ENCODE results near the gene CTCF. TPM values are rescaled to one million over a fixed set of nuclear protein-coding genes. Genes with fewer than 3 reads are reported as not detected.

CTCF gene
- total RNA-seq, 2 donors from 2014 or later = 37.0 to 47.3 TPM

- H3K27me3 ChIP-seq = peaks cover 20% of the 10 kb centered on the region
- TF ChIP-seq, protein P1, sequence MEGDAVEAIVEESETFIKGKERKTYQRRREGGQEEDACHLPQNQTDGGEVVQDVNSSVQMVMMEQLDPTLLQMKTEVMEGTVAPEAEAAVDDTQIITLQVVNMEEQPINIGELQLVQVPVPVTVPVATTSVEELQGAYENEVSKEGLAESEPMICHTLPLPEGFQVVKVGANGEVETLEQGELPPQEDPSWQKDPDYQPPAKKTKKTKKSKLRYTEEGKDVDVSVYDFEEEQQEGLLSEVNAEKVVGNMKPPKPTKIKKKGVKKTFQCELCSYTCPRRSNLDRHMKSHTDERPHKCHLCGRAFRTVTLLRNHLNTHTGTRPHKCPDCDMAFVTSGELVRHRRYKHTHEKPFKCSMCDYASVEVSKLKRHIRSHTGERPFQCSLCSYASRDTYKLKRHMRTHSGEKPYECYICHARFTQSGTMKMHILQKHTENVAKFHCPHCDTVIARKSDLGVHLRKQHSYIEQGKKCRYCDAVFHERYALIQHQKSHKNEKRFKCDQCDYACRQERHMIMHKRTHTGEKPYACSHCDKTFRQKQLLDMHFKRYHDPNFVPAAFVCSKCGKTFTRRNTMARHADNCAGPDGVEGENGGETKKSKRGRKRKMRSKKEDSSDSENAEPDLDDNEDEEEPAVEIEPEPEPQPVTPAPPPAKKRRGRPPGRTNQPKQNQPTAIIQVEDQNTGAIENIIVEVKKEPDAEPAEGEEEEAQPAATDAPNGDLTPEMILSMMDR (IDR thresholded peaks at IDR 0.05) = no peak
- H3K36me3 ChIP-seq = peaks cover 4% of the 10 kb centered on the region
- H3K4me1 ChIP-seq = peaks cover 5% of the 10 kb centered on the region
- H3K27ac ChIP-seq = peak overlapping the region; percentile 73
- intact Hi-C loops (cut with DNase I) = no loop called here
- H3K9ac ChIP-seq (ENCODE audit: low read depth in 2 of 2, low read length in 2 of 2) = peak overlapping the region; percentile 68 to 78
- DNase-seq = peak; percentile 54
- H3K9me3 ChIP-seq = no peaks in the 10 kb centered on the region
- peak overlapping the region; percentile 71 for H3K4me3 ChIP-seq
These were observed 25.1 kb upstream of the CTCF start for GRCh38 chr16:67537270-67537635.

- TF ChIP-seq, protein P1 (IDR thresholded peaks at IDR 0.05) = no peak
- Histone ChIP-seq H3K27me3 (peaks cover 20% of the 10 kb centered on the region), H3K4me1 (peaks cover 5% of the 10 kb centered on the region), H3K27ac (peak overlapping the region; percentile 73), H3K36me3 (peaks cover 4% of the 10 kb centered on the region), H3K4me3 (peak overlapping the region; percentile 71), H3K9ac (ENCODE audit: low read depth in 2 of 2, low read length in 2 of 2) (peak overlapping the region; percentile 68 to 78), H3K9me3 (no peaks in the 10 kb centered on the region)
- intact Hi-C loops (cut with DNase I) = no loop called here
- peak; percentile 57 for DNase-seq
These were observed 24.4 kb upstream of the CTCF start for GRCh38 chr16:67537636-67538591.

DNA sequence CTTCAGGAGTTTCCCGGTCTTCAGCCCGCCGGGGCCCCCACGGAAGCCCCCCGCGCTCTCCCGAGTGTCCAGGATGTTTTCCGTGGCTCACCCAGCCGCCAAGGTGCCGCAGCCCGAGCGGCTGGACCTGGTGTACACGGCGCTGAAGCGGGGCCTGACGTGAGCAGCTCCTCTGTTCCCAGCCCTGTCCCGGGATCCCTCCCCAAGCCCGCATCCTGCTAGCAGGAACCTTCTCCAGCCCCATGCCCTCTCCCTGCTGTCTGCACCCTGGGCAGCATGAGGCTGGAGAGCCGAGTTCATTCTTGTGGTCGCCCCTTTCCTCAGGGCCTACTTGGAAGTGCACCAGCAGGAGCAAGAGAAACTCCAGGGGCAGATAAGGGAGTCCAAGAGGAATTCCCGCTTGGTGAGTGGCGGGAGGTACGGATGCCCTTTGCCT lies 23.6 kb upstream of the CTCF start:
- H3K9ac ChIP-seq (ENCODE audit: low read depth in 2 of 2, low read length in 2 of 2) = peak overlapping the region; percentile 46 to 58
- no peak overlapping the region for H3K27ac ChIP-seq
- TF ChIP-seq, protein P1 (IDR thresholded peaks at IDR 0.05) = no peak
- peaks cover 5% of the 10 kb centered on the region for H3K4me1 ChIP-seq
- H3K27me3 ChIP-seq = peaks cover 20% of the 10 kb centered on the region
- peaks cover 4% of the 10 kb centered on the region for H3K36me3 ChIP-seq
- H3K9me3 ChIP-seq = no peaks in the 10 kb centered on the region
- peak overlapping the region; percentile 71 for H3K4me3 ChIP-seq
- intact Hi-C loops (cut with DNase I) = no loop called here
- DNase-seq = no peak

DNA sequence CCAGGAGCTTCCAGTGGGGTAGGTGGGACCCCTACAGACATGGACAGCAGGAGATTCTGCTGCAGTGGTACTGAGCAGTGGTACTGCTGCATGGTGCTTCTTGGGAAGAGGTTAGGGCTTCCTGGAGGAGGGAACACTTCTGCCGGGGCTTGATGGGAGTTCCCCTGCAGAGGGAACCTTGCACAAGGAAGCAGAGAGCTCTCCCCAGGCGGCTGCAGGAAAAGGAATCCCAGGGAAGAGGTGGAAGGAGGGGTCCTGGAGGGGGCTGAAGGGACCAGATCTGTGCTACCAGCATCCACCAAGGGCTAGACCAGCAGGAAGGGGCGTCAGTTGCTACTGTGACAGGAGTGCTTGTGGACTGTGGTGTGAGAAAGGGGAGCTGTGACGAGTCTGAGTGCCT lies 23.1 kb upstream of the CTCF start:
- H3K27ac ChIP-seq = no peak overlapping the region
- TF ChIP-seq, protein P1 (IDR thresholded peaks at IDR 0.05) = no peak
- peaks cover 20% of the 10 kb centered on the region for H3K27me3 ChIP-seq
- no peak overlapping the region for H3K4me3 ChIP-seq
- peaks cover 4% of the 10 kb centered on the region for H3K36me3 ChIP-seq
- peak overlapping the region in 1 of 2 donors; percentile 4 for H3K9ac ChIP-seq (ENCODE audit: low read depth in 2 of 2, low read length in 2 of 2)
- intact Hi-C loops (cut with DNase I) = no loop called here
- H3K4me1 ChIP-seq = peaks cover 5% of the 10 kb centered on the region
- DNase-seq = no peak
- H3K9me3 ChIP-seq = no peaks in the 10 kb centered on the region

GRCh38 chr16:67539691-67540635 lies 22.4 kb upstream of the CTCF start:
- TF ChIP-seq, protein P1 (IDR thresholded peaks at IDR 0.05) = no peak
- H3K27ac ChIP-seq = no peak overlapping the region
- no peaks in the 10 kb centered on the region for H3K9me3 ChIP-seq
- H3K4me1 ChIP-seq = peaks cover 5% of the 10 kb centered on the region
- H3K9ac ChIP-seq (ENCODE audit: low read depth in 2 of 2, low read length in 2 of 2) = peak overlapping the region in 1 of 2 donors; percentile 4
- H3K36me3 ChIP-seq = peaks cover 4% of the 10 kb centered on the region
- no peak for DNase-seq
- intact Hi-C loops (cut with DNase I) = loop anchor here (10.0 kb wide), 1 partner anchor 115 kb away; no protein-coding TSS in a partner anchor
- H3K27me3 ChIP-seq = peaks cover 20% of the 10 kb centered on the region
- H3K4me3 ChIP-seq = no peak overlapping the region
